ENCODE measurements around the gene ZFYVE9. TPM values are rescaled to one million over a fixed set of nuclear protein-coding genes. Genes with fewer than 3 reads are reported as not detected.

Gene ZFYVE9
- total RNA-seq, 1 experiment from 2014 or later = 14.2 TPM

GRCh38 chr1:52281518-52281917 is 139.6 kb downstream of the ZFYVE9 start:
- Histone ChIP-seq H4K20me1 (ENCODE audit: insufficient read depth) (no peaks in the 10 kb centered on the region), H3K27me3 (ENCODE audit: insufficient read depth, low read length) (no peaks in the 10 kb centered on the region), H2AFZ (ENCODE audit: low read depth, low read length, poor library complexity, severe bottlenecking) (no peak overlapping the region), H3K9me2 (ENCODE audit: insufficient read depth) (no peaks in the 10 kb centered on the region), H3K79me2 (ENCODE audit: insufficient read depth, low read length) (no peaks in the 10 kb centered on the region), H3K4me2 (ENCODE audit: low read length) (no peak overlapping the region), H3K4me3 (replicated peaks in 1 of 2; ENCODE audit: low read depth in 1 of 2, low read length in 2 of 2) (no peak overlapping the region), H3K9ac (ENCODE audit: low read length) (no peak overlapping the region), H3K4me1 (ENCODE audit: control insufficient read depth in 1 of 2, insufficient read depth in 2 of 2, low read length in 2 of 2) (no peaks in the 10 kb centered on the region), H3K36me3 (ENCODE audit: control insufficient read depth in 1 of 2, insufficient read depth in 2 of 2, low read length in 2 of 2) (no peaks in the 10 kb centered on the region), H3K9me3 (ENCODE audit: control insufficient read depth in 1 of 2, insufficient read depth in 1 of 2, low read depth in 1 of 2, low read length in 2 of 2) (no peaks in the 10 kb centered on the region), H3K27ac (ENCODE audit: low read depth, low read length) (no peak overlapping the region)
- DNase-seq (ENCODE audit: low read depth, low spot score) = no peak
- intact Hi-C loops (cut with micrococcal nuclease) = no loop called here
- RAD21 ChIA-PET (ENCODE audit: low non-redundant PET in 1 of 2, low total read pairs in 2 of 2, uncharacterized antibody in 2 of 2, unreplicated experiment in 2 of 2) = no interaction called here
- no peak for ATAC-seq
- BruUV-seq (replicated peaks) = no TSS peak
- CTCF ChIA-PET = no interaction called here
- TF ChIP-seq JUND (IDR thresholded peaks at IDR 0.05) = no peak
- no peak for TF ChIP-seq FOSL1 (IDR thresholded peaks at IDR 0.05; ENCODE audit: low read depth)
- TF ChIP-seq SRF (IDR thresholded peaks at IDR 0.05; ENCODE audit: low read depth) = no peak
- TF ChIP-seq RAD21 (IDR thresholded peaks at IDR 0.05; ENCODE audit: low read depth) = no peak
- no peak for TF ChIP-seq CBX3 (IDR thresholded peaks at IDR 0.05; ENCODE audit: low read depth)
- no peak for TF ChIP-seq ELF1 (IDR thresholded peaks at IDR 0.05; ENCODE audit: borderline replicate concordance, low read depth)
- no peak for TF ChIP-seq MAX (IDR thresholded peaks at IDR 0.05)
- no peak for TF ChIP-seq REST (IDR thresholded peaks at IDR 0.05; ENCODE audit: low read depth)
- no peak for TF ChIP-seq EZH2 (IDR thresholded peaks at IDR 0.05)
- TF ChIP-seq SIN3A (IDR thresholded peaks at IDR 0.05; ENCODE audit: low read depth) = no peak
- no peak for TF ChIP-seq POLR2A (IDR thresholded peaks at IDR 0.05; ENCODE audit: borderline replicate concordance, extremely low read depth, insufficient read depth, insufficient read length)
- TF ChIP-seq EZH2phosphoT487 (IDR thresholded peaks at IDR 0.05; ENCODE audit: borderline replicate concordance) = no peak
- POLR2A ChIA-PET = no interaction called here

Measured in HCT116 (cell line).